ENCODE measurements around the gene FBXL16. TPM values are rescaled to one million over a fixed set of nuclear protein-coding genes. Genes with fewer than 3 reads are reported as not detected.

FBXL16 gene
- total RNA-seq, 1 donor = not detected

GRCh38 chr16:679814-680624 lies 25.6 kb downstream of the FBXL16 start, which contains the start of gene STUB1:
STUB1 (plus strand) TSS chr16:680410; CDS start chr16:680526, 116 bp downstream.
- Histone ChIP-seq H3K27ac (ENCODE audit: low read depth, low read length) (peak within 1 kb of the TSS; percentile 66), H3K4me3 (ENCODE audit: insufficient read depth, low read length) (peak within 1 kb of the TSS; percentile 84), H3K9me3 (ENCODE audit: low read depth, low read length) (no peaks in the 10 kb centered on the region), H3K79me2 (ENCODE audit: insufficient read depth, low read length) (peaks cover 34% of the 10 kb centered on the region), H4K20me1 (ENCODE audit: insufficient read depth, low read length) (peaks cover 36% of the 10 kb centered on the region), H3K4me2 (ENCODE audit: insufficient read depth, low read length) (peak within 1 kb of the TSS; percentile 93), H3K4me1 (ENCODE audit: insufficient read depth, low read length) (peaks cover 26% of the 10 kb centered on the region), H3K27me3 (ENCODE audit: insufficient read depth, low read length) (no peaks in the 10 kb centered on the region), H3K36me3 (ENCODE audit: insufficient read depth, low read length) (peaks cover 20% of the 10 kb centered on the region), H2AFZ (ENCODE audit: low read length) (peak within 1 kb of the TSS; percentile 83)
- no peak for TF ChIP-seq CTCF (IDR thresholded peaks at IDR 0.05; ENCODE audit: extremely low read depth, low read depth, low read length)
- peak; percentile 99 for DNase-seq (ENCODE audit: insufficient read length, low spot score, missing footprints)

GRCh38 chr16:678858-679813 lies 26.5 kb downstream of the FBXL16 start:
- Histone ChIP-seq H2AFZ (ENCODE audit: low read length) (peak overlapping the region; percentile 83), H3K27me3 (ENCODE audit: insufficient read depth, low read length) (no peaks in the 10 kb centered on the region), H3K4me1 (ENCODE audit: insufficient read depth, low read length) (peaks cover 24% of the 10 kb centered on the region), H3K9me3 (ENCODE audit: low read depth, low read length) (no peaks in the 10 kb centered on the region), H3K79me2 (ENCODE audit: insufficient read depth, low read length) (peaks cover 33% of the 10 kb centered on the region), H4K20me1 (ENCODE audit: insufficient read depth, low read length) (peaks cover 43% of the 10 kb centered on the region), H3K27ac (ENCODE audit: low read depth, low read length) (no peak overlapping the region), H3K4me2 (ENCODE audit: insufficient read depth, low read length) (peak overlapping the region; percentile 91), H3K4me3 (ENCODE audit: insufficient read depth, low read length) (peak overlapping the region; percentile 71), H3K36me3 (ENCODE audit: insufficient read depth, low read length) (peaks cover 23% of the 10 kb centered on the region)
- TF ChIP-seq CTCF (IDR thresholded peaks at IDR 0.05; ENCODE audit: extremely low read depth, low read depth, low read length) = no peak
- peak; percentile 92 for DNase-seq (ENCODE audit: insufficient read length, low spot score, missing footprints)

GRCh38 chr16:678209-678857 lies 27.3 kb downstream of the FBXL16 start:
- no peak for DNase-seq (ENCODE audit: insufficient read length, low spot score, missing footprints)
- Histone ChIP-seq H3K4me2 (ENCODE audit: insufficient read depth, low read length) (no peak overlapping the region), H3K4me1 (ENCODE audit: insufficient read depth, low read length) (peaks cover 20% of the 10 kb centered on the region), H3K36me3 (ENCODE audit: insufficient read depth, low read length) (peaks cover 27% of the 10 kb centered on the region), H4K20me1 (ENCODE audit: insufficient read depth, low read length) (peaks cover 49% of the 10 kb centered on the region), H3K27me3 (ENCODE audit: insufficient read depth, low read length) (no peaks in the 10 kb centered on the region), H3K4me3 (ENCODE audit: insufficient read depth, low read length) (no peak overlapping the region), H2AFZ (ENCODE audit: low read length) (no peak overlapping the region), H3K27ac (ENCODE audit: low read depth, low read length) (no peak overlapping the region), H3K79me2 (ENCODE audit: insufficient read depth, low read length) (peaks cover 26% of the 10 kb centered on the region), H3K9me3 (ENCODE audit: low read depth, low read length) (no peaks in the 10 kb centered on the region)
- no peak for TF ChIP-seq CTCF (IDR thresholded peaks at IDR 0.05; ENCODE audit: extremely low read depth, low read depth, low read length)
